ENCODE data around the gene RPL19.

Gene RPL19

GRCh38 chr17:39197380-39198185 is 2.5 kb upstream of the RPL19 start, which contains the start of gene CACNB1:
TSS of gene CACNB1 (minus strand) at chr17:39197669. CDS start at chr17:39197495, 174 bp downstream.
- DNase-seq (ENCODE audit: low read depth in 3 of 3): peak; percentile 43 to 69 (median 54)

- no peak for DNase-seq (ENCODE audit: low read depth in 3 of 3)
These were observed 1.9 kb upstream of the RPL19 start for GRCh38 chr17:39198186-39198566.

GRCh38 chr17:39199820-39200069 is 338 bp upstream of the RPL19 start:
- peak; percentile 79 to 84 (median 82) for DNase-seq (ENCODE audit: low read depth in 3 of 3)

GRCh38 chr17:39200957-39201510 is 951 bp downstream of the RPL19 start:
- no peak for DNase-seq (ENCODE audit: low read depth in 3 of 3)

GRCh38 chr17:39204245-39204644 is 4.2 kb downstream of the RPL19 start:
- DNase-seq (ENCODE audit: low read depth in 3 of 3): no peak

GRCh38 chr17:39205112-39205526 is 5.0 kb downstream of the RPL19 start:
- no peak for DNase-seq (ENCODE audit: low read depth in 3 of 3)

- DNase-seq (ENCODE audit: low read depth in 3 of 3): no peak
These were observed 8.1 kb downstream of the RPL19 start for GRCh38 chr17:39208136-39208535.

GRCh38 chr17:39208893-39209292 is 8.8 kb downstream of the RPL19 start:
- no peak for DNase-seq (ENCODE audit: low read depth in 3 of 3)

GRCh38 chr17:39209317-39210092 is 9.4 kb downstream of the RPL19 start:
- peak in 2 of 3 donors; percentile 38 to 67 for DNase-seq (ENCODE audit: low read depth in 3 of 3)

- no peak for DNase-seq (ENCODE audit: low read depth in 3 of 3)
These were observed 10.0 kb downstream of the RPL19 start for GRCh38 chr17:39210093-39210434.

- DNase-seq (ENCODE audit: low read depth in 3 of 3): no peak
These were observed 12.2 kb downstream of the RPL19 start for GRCh38 chr17:39212195-39212810.

GRCh38 chr17:39212841-39213480 is 12.9 kb downstream of the RPL19 start:
- DNase-seq (ENCODE audit: low read depth in 3 of 3): no peak

- DNase-seq (ENCODE audit: low read depth in 3 of 3): no peak
These were observed 13.8 kb downstream of the RPL19 start for GRCh38 chr17:39213852-39214251.

- DNase-seq (ENCODE audit: low read depth in 3 of 3): no peak
These were observed 17.8 kb downstream of the RPL19 start for GRCh38 chr17:39217734-39218369.

GRCh38 chr17:39218906-39219305 is 18.8 kb downstream of the RPL19 start:
- DNase-seq (ENCODE audit: low read depth in 3 of 3): no peak

- no peak for DNase-seq (ENCODE audit: low read depth in 3 of 3)
These were observed 19.6 kb downstream of the RPL19 start for GRCh38 chr17:39219647-39220154.

GRCh38 chr17:39221572-39221971 is 21.5 kb downstream of the RPL19 start:
- DNase-seq (ENCODE audit: low read depth in 3 of 3): no peak

GRCh38 chr17:39222151-39222550 is 22.1 kb downstream of the RPL19 start:
- DNase-seq (ENCODE audit: low read depth in 3 of 3): no peak

GRCh38 chr17:39222866-39223834 is 23.1 kb downstream of the RPL19 start:
- DNase-seq (ENCODE audit: low read depth in 3 of 3): no peak
